Tibial nerve (tissue), 4 donors: ENCODE results near the gene NECTIN1. TPM values are rescaled to one million over a fixed set of nuclear protein-coding genes. Genes with fewer than 3 reads are reported as not detected.

Experiments used
- DNase-seq, 2 donors: peaks; one replicate each; pipeline ENCODE4 v3.0.0-alpha.2; 2019; ENCODE audit warnings: low spot score in 2 of 2
- H3K27ac ChIP-seq, 4 donors: fragments of 200-600 bp; sonication (generic) in 3 of 4; one replicate each; pipeline ENCODE4 v1.5.1; 2017 to 2019; ENCODE audit warnings: mild to moderate bottlenecking in 1 of 4
- H3K27me3 ChIP-seq, 2 donors: fragments of 200-600 bp; sonication (generic) in 1 of 2; one replicate each; pipeline versions ENCODE4 v1.5.1 to v1.6.0; 2017 to 2019
- H3K36me3 ChIP-seq, 3 donors: fragments of 200-600 bp; sonication (generic); one replicate each; pipeline ENCODE4 v1.5.1; 2018 to 2019
- H3K4me1 ChIP-seq, 4 donors: fragments of 200-600 bp; sonication (generic) in 3 of 4; one replicate each; pipeline ENCODE4 v1.5.1; 2017 to 2019
- H3K4me3 ChIP-seq, 4 donors: fragments of 200-600 bp; sonication (generic) in 3 of 4; one replicate each; pipeline ENCODE4 v1.5.1; 2017 to 2019; ENCODE audit warnings: mild to moderate bottlenecking in 1 of 4, moderate library complexity in 1 of 4
- H3K9me3 ChIP-seq, 4 donors: fragments of 200-600 bp; sonication (generic) in 3 of 4; one replicate each; pipeline ENCODE4 v1.5.1; 2017 to 2019
- CTCF ChIP-seq, 5 experiments: fragments of 200-600 bp in 3 of 5; fragments of 450-650 bp in 2 of 5; sonication (generic) in 3 of 5; IDR thresholded peaks; one replicate each; pipeline ENCODE4 v1.5.1; 2016 to 2019; ENCODE audit warnings: antibody characterized with exemption in 5 of 5, mild to moderate bottlenecking in 3 of 5, moderate library complexity in 2 of 5
- EP300 ChIP-seq, 2 donors: sonication (generic); formaldehyde crosslinking; IDR thresholded peaks; one replicate each; pipeline ENCODE4 v1.6.1; 2017; ENCODE audit warnings: antibody characterized with exemption in 2 of 2, mild to moderate bottlenecking in 1 of 2
- POLR2A ChIP-seq, 2 donors: fragments of 450-650 bp; IDR thresholded peaks; one replicate each; pipeline ENCODE4 v1.6.1; 2017; ENCODE audit warnings: antibody characterized with exemption in 2 of 2, mild to moderate bottlenecking in 2 of 2, moderate library complexity in 2 of 2
- WGBS, 2 donors: methylation state at CpG; one replicate each; pipeline ENCODE4 v1.1.5; 2018; 5-methylcytosine and 5-hydroxymethylcytosine counted together
- total RNA-seq, 4 donors: library from RNA; depleted of rRNA; stranded (reverse); fragments of >200 nt; gene quantifications; one replicate each; pipeline ENCODE4 v1.1.0, GENCODE V29; 2016

Gene NECTIN1
- total RNA-seq, 4 donors from 2014 or later: 6.0 to 29.1 (median 14.0) TPM

GRCh38 chr11:119624629-119625028 is 104.4 kb downstream of the NECTIN1 start:
- H3K9me3 ChIP-seq: no peaks in the 10 kb centered on the region

GRCh38 chr11:119624102-119624615 is 104.8 kb downstream of the NECTIN1 start:
- WGBS, 2 donors: 18 to 74% methylated on average over 2 to 4 of the region's 9 CpGs
- no peak for DNase-seq

More at GRCh38 chr11:119624629-119625028, 104.4 kb downstream of the NECTIN1 start:
- no peak overlapping the region for H3K27ac ChIP-seq
- no peak for TF ChIP-seq POLR2A (IDR thresholded peaks at IDR 0.05)
- no peak for TF ChIP-seq CTCF (IDR thresholded peaks at IDR 0.05)
- no peak for TF ChIP-seq EP300 (IDR thresholded peaks at IDR 0.05)
- H3K36me3 ChIP-seq: no peaks in the 10 kb centered on the region
- no peak overlapping the region for H3K4me3 ChIP-seq
- no peaks in the 10 kb centered on the region for H3K27me3 ChIP-seq
- 81 to 86% methylated on average over 5 to 6 of the region's 6 CpGs for WGBS, 2 donors
- DNase-seq: no peak
- H3K4me1 ChIP-seq: peaks cover 0 to 24% (median 0%) of the 10 kb centered on the region in 4 donors

DNA sequence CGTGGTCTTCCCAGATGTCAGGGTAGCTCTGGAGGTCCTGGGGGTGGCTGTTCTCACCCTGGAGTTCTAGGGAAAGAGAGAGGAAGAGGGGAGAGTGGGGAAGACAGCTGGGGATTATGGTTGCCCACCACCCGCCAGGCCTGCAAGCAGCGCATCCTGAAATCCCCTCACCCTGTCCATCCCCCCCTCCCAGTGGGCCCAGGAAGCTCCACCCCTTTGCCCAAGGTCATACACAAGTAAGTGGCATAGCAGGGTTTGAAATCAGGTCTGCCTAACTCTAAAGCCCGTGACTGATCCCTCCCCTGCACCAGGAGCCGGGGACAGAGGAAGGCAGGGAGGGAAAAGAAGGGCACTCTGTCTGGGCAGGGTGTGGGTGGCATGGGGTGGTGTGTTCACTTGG is 105.3 kb downstream of the NECTIN1 start:
- H3K9me3 ChIP-seq: no peaks in the 10 kb centered on the region
- TF ChIP-seq EP300 (IDR thresholded peaks at IDR 0.05): no peak
- no peak for TF ChIP-seq CTCF (IDR thresholded peaks at IDR 0.05)
- no peak for TF ChIP-seq POLR2A (IDR thresholded peaks at IDR 0.05)
- no peaks in the 10 kb centered on the region for H3K36me3 ChIP-seq
- 85 to 89% methylated on average over 5 of the region's 5 CpGs for WGBS, 2 donors
- H3K27me3 ChIP-seq: no peaks in the 10 kb centered on the region
- H3K27ac ChIP-seq: no peak overlapping the region
- no peak for DNase-seq
- H3K4me3 ChIP-seq: no peak overlapping the region
- peaks cover 0 to 26% (median 0%) of the 10 kb centered on the region in 4 donors for H3K4me1 ChIP-seq

More at GRCh38 chr11:119624102-119624615, 104.8 kb downstream of the NECTIN1 start:
- Histone ChIP-seq H3K9me3 (no peaks in the 10 kb centered on the region), H3K27me3 (no peaks in the 10 kb centered on the region), H3K4me1 (peaks cover 0 to 24% (median 0%) of the 10 kb centered on the region in 4 donors), H3K27ac (no peak overlapping the region), H3K4me3 (no peak overlapping the region), H3K36me3 (no peaks in the 10 kb centered on the region)
- TF ChIP-seq EP300 (IDR thresholded peaks at IDR 0.05) (no peak), POLR2A (IDR thresholded peaks at IDR 0.05) (no peak), CTCF (IDR thresholded peaks at IDR 0.05) (peak in 3 of 5 experiments; percentile 30 to 55 (median 49))

DNA sequence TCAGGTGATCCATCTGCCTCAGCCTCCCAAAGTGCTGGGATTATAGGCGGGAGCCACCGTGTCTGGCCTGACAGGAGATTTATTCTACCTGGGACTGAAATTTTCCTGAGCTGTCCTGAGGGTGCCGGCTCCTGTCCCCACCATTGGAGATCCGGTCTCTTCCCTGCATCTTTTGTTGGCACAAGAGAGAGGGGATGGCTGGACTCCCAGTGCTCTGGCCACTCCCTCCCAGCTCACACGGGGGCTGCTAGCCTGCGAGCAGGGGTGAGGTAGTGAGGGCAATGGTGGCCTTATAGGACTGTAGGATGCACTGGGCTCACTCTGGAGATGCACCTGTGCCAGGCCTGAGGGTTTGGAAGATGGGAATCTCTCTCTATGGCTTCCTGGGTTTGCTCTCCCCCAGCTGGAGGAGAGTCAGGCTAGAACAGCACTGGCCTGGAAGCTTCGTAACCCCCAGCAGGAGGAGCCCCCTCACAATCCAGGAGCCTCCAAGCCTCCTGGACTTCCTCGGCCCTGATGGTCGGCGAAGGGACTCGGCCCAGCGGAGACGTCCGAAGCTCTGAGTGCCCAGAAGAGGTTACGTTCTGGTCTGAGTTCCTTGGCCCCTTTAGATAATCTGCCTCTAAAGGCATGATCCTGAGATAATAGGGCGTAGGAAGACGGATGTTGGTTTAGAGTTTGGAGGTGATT is 106.4 kb downstream of the NECTIN1 start:
- DNase-seq: no peak
- no peak overlapping the region for H3K27ac ChIP-seq
- H3K4me1 ChIP-seq: peaks cover 0 to 37% (median 5%) of the 10 kb centered on the region in 4 donors
- no peak for TF ChIP-seq POLR2A (IDR thresholded peaks at IDR 0.05)
- no peak for TF ChIP-seq EP300 (IDR thresholded peaks at IDR 0.05)
- no peak for TF ChIP-seq CTCF (IDR thresholded peaks at IDR 0.05)
- H3K36me3 ChIP-seq: no peaks in the 10 kb centered on the region
- no peak overlapping the region for H3K4me3 ChIP-seq
- 85% methylated on average over 15 to 17 of the region's 17 CpGs for WGBS, 2 donors
- H3K27me3 ChIP-seq: no peaks in the 10 kb centered on the region
- H3K9me3 ChIP-seq: no peaks in the 10 kb centered on the region

GRCh38 chr11:119619665-119620064 is 109.3 kb downstream of the NECTIN1 start:
- Histone ChIP-seq H3K27me3 (no peaks in the 10 kb centered on the region), H3K27ac (no peak overlapping the region), H3K4me3 (no peak overlapping the region), H3K4me1 (peaks cover 0 to 36% (median 8%) of the 10 kb centered on the region in 4 donors), H3K9me3 (no peaks in the 10 kb centered on the region), H3K36me3 (no peaks in the 10 kb centered on the region)
- DNase-seq: no peak
- TF ChIP-seq EP300 (IDR thresholded peaks at IDR 0.05) (no peak), POLR2A (IDR thresholded peaks at IDR 0.05) (no peak), CTCF (IDR thresholded peaks at IDR 0.05) (no peak)
- WGBS, 2 donors: 46 to 63% methylated on average over 3 of the region's 3 CpGs
